ENCODE data around the gene ENKUR. TPM values are rescaled to one million over a fixed set of nuclear protein-coding genes. Genes with fewer than 3 reads are reported as not detected.
"Not testable (repeated sequence)": the region's sequence is repeated elsewhere in the genome, so short reads cannot be mapped to it uniquely, and the experiment has no call there.

ENKUR gene
- polyA plus RNA-seq, 2 donors: 0.01 to 0.08 TPM

DNA sequence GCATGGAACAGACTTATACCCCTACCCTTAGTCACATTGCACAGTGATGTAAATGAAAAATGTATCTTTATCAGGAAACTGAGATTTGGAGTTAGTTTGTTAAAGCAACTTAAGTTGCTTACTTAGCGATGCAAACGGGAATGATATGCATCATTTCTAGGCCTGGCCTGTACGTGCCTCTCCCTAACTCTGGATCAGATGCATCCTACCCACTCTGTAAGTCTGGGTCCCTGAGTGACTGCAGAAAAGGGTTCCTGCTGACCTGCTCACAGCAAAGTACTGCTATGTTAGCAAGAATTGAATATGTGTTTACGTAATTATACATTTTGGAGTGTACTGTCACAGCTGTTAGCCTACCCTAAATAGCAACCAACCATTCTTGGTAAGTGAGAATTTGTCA is 32.8 kb downstream of the ENKUR start:
- Histone ChIP-seq H3K36me3 (ENCODE audit: control insufficient read depth in 2 of 2, insufficient read depth in 2 of 2, low read length in 1 of 2) (no peaks in the 10 kb centered on the region), H3K4me1 (ENCODE audit: control insufficient read depth in 2 of 2, insufficient read depth in 2 of 2, low read length in 1 of 2) (no peaks in the 10 kb centered on the region), H3K9me3 (ENCODE audit: control insufficient read depth in 2 of 2, insufficient read depth in 1 of 2, low read depth in 1 of 2, low read length in 1 of 2) (no peaks in the 10 kb centered on the region), H3K4me3 (ENCODE audit: low read depth in 1 of 2, low read length in 2 of 2) (no peak overlapping the region), H3K27me3 (ENCODE audit: control insufficient read depth in 1 of 2, insufficient read depth in 2 of 2, low read length in 2 of 2) (no peaks in the 10 kb centered on the region), H3K27ac (ENCODE audit: low read depth in 2 of 2, low read length in 1 of 2) (no peak overlapping the region)
- WGBS, 2 donors: 97% methylated on average over 4 of the region's 4 CpGs

DNA sequence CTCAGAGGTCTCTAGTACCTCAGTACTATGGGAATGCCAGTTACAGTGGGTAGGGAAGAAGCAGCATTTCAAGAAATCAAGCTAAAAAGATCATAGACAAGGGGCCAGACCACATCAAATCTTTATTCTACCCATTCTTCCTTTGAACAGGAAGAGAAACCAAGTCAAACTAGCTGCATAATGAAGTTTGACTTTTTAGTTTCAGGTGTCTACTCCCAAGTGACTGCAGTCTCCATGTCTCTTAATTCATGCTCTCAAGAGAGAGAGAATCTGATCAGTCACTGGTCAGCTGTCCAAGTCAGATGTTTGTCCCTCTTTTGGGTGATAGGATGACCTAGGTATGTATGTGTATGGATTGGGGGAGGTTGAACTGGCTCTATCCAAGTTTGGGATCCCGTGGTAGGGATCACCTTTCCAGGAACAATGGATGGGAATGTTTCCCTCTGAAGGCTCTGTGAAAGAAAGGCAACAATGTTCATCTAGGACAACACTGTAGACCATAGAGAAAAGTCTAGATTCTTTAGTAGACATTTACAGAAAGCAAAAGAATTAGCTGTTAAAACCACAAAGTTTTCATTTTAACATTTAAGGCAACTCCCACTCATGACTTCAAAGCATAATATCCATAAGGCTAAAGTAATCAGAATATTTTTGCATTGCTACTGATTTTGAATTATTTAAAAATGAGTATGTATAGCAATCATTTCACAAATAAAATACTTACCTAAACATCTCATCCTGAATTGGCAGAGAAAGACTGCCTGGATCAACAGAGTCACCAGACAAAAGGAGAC is 33.4 kb downstream of the ENKUR start:
- 79 to 96% methylated on average over 1 of the region's 1 CpG for WGBS, 2 donors
- no peaks in the 10 kb centered on the region for H3K27me3 ChIP-seq (ENCODE audit: control insufficient read depth in 1 of 2, insufficient read depth in 2 of 2, low read length in 2 of 2)

DNA sequence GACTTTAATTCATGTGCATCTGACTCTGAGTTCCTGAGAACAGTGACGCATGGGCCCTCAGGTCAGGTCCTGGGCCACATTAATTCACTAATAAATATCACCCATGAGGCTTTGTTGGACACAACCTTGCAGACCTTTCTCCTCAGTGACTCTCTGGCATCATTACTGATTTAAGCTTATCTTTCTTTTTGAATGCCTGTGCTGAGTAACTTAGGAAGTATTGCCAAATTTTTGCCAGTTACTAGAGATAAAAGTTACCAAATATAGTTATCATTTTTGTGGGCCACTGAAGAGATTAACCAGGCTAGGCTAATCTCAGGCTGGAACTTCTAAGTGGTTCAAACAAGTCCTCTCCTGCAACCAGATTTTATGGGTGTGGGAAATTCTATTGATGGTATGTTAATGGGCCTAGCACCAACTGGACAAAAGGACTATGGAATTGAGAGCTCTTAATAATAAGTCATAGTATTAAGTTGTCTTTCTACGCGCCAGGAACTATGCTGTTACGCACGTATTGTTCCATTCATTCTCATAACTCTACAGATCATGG is 34.7 kb downstream of the ENKUR start:
- Histone ChIP-seq H3K4me3 (ENCODE audit: low read depth in 1 of 2, low read length in 2 of 2) (no peak overlapping the region), H3K36me3 (ENCODE audit: control insufficient read depth in 2 of 2, insufficient read depth in 2 of 2, low read length in 1 of 2) (no peaks in the 10 kb centered on the region), H3K27me3 (ENCODE audit: control insufficient read depth in 1 of 2, insufficient read depth in 2 of 2, low read length in 2 of 2) (no peaks in the 10 kb centered on the region), H3K4me1 (ENCODE audit: control insufficient read depth in 2 of 2, insufficient read depth in 2 of 2, low read length in 1 of 2) (no peaks in the 10 kb centered on the region), H3K9me3 (ENCODE audit: control insufficient read depth in 2 of 2, insufficient read depth in 1 of 2, low read depth in 1 of 2, low read length in 1 of 2) (no peaks in the 10 kb centered on the region), H3K27ac (ENCODE audit: low read depth in 2 of 2, low read length in 1 of 2) (no peak overlapping the region)
- 79 to 90% methylated on average over 5 of the region's 5 CpGs for WGBS, 2 donors

More for the DNA sequence above, 33.4 kb downstream of the ENKUR start:
- no peaks in the 10 kb centered on the region for H3K4me1 ChIP-seq (ENCODE audit: control insufficient read depth in 2 of 2, insufficient read depth in 2 of 2, low read length in 1 of 2)
- H3K4me3 ChIP-seq (ENCODE audit: low read depth in 1 of 2, low read length in 2 of 2): no peak overlapping the region
- H3K36me3 ChIP-seq (ENCODE audit: control insufficient read depth in 2 of 2, insufficient read depth in 2 of 2, low read length in 1 of 2): no peaks in the 10 kb centered on the region
- H3K27ac ChIP-seq (ENCODE audit: low read depth in 2 of 2, low read length in 1 of 2): no peak overlapping the region
- no peaks in the 10 kb centered on the region for H3K9me3 ChIP-seq (ENCODE audit: control insufficient read depth in 2 of 2, insufficient read depth in 1 of 2, low read depth in 1 of 2, low read length in 1 of 2)

DNA sequence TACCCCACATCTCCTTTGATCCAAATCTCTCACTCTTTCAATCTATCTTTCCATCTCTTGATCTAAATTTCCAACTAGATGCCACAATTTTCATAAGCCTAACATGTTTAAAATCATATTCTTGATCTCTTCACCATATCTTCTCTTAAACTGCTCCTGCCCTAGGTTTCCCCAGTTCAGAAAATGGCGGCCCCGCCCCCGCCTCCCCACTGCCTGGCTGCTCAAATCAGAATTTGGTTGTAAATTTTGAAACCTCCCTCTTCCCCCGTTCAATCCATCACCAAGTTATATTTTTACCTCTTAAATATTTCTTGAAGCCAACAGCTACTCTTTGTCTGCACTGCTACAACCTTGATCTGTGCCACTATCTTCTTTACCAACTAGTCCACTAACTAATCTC is 36.3 kb downstream of the ENKUR start:
- Histone ChIP-seq H3K4me1 (ENCODE audit: control insufficient read depth in 2 of 2, insufficient read depth in 2 of 2, low read length in 1 of 2) (no peaks in the 10 kb centered on the region), H3K9me3 (ENCODE audit: control insufficient read depth in 2 of 2, insufficient read depth in 1 of 2, low read depth in 1 of 2, low read length in 1 of 2) (no peaks in the 10 kb centered on the region), H3K4me3 (ENCODE audit: low read depth in 1 of 2, low read length in 2 of 2) (no peak overlapping the region), H3K27ac (ENCODE audit: low read depth in 2 of 2, low read length in 1 of 2) (no peak overlapping the region), H3K36me3 (ENCODE audit: control insufficient read depth in 2 of 2, insufficient read depth in 2 of 2, low read length in 1 of 2) (no peaks in the 10 kb centered on the region), H3K27me3 (ENCODE audit: control insufficient read depth in 1 of 2, insufficient read depth in 2 of 2, low read length in 2 of 2) (no peaks in the 10 kb centered on the region)
- 95 to 98% methylated on average over 4 of the region's 4 CpGs for whole genome bisulfite sequencing, 2 donors

DNA sequence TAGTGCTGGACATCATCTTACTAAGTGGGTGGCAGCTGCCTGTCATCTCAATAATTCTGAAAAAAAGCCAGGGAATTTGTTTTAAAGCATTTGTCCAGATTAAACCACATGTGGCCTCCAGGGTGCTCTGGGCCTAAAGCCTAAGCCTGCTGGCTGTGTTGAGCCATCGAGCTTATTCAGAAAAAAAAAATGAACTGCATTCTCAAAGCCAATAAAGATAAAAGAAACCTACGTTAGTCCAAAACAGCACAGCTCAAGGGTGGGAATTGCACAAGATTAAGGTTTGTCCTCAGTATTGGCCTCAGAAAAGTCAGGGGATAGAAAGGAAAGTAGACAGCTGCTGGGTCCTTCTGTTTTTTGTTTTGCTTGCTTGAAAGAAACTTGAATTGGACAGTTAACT is 41.0 kb downstream of the ENKUR start:
- WGBS, 2 donors: 33 to 36% methylated on average over 2 of the region's 2 CpGs
- Histone ChIP-seq H3K9me3 (ENCODE audit: control insufficient read depth in 2 of 2, insufficient read depth in 1 of 2, low read depth in 1 of 2, low read length in 1 of 2) (no peaks in the 10 kb centered on the region), H3K36me3 (ENCODE audit: control insufficient read depth in 2 of 2, insufficient read depth in 2 of 2, low read length in 1 of 2) (no peaks in the 10 kb centered on the region), H3K4me1 (ENCODE audit: control insufficient read depth in 2 of 2, insufficient read depth in 2 of 2, low read length in 1 of 2) (no peaks in the 10 kb centered on the region), H3K27me3 (ENCODE audit: control insufficient read depth in 1 of 2, insufficient read depth in 2 of 2, low read length in 2 of 2) (no peaks in the 10 kb centered on the region), H3K4me3 (ENCODE audit: low read depth in 1 of 2, low read length in 2 of 2) (no peak overlapping the region), H3K27ac (ENCODE audit: low read depth in 2 of 2, low read length in 1 of 2) (no peak overlapping the region)

DNA sequence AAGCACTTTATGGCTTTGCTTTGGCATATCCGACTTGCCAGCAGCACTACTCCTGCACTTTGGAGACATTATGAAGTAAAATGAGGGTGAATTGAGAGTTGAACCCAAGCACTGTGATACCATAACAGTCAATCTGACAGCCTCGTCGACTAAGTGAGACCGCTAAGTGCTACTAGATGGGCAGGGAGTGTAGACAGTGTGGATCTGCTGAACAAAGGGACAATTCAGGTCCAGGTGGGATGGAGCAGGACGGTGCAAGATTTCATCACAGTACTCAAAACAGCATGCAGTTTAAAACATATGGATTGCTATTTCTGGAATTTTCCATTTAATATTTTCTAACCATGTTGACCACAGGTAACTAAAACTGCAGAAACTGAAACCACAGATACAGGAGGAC is 42.8 kb downstream of the ENKUR start:
- H3K27ac ChIP-seq (ENCODE audit: low read depth in 2 of 2, low read length in 1 of 2): no peak overlapping the region
- WGBS, 2 donors: 87 to 89% methylated on average over 5 of the region's 5 CpGs

DNA sequence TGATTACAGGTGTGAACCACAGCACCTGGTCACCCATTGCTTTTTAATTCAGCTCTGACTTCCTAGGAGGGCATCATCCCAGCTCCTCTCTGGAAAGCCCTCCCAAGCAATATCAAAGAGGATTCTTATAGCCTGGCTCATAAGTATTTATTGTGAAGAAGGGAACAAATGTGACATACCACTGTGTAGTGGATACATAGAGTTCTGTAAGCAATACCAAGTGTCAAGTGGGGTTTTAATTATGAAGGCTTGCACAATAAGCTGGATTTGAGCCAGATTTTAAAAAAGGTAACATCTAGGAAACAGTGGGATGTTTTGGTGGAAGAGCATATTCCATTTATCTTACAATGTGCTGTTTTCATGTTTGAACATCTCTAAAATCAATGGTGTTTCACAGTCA is 44.6 kb downstream of the ENKUR start:
- Histone ChIP-seq H3K27me3 (ENCODE audit: control insufficient read depth in 1 of 2, insufficient read depth in 2 of 2, low read length in 2 of 2) (no peaks in the 10 kb centered on the region), H3K27ac (ENCODE audit: low read depth in 2 of 2, low read length in 1 of 2) (no peak overlapping the region), H3K4me1 (ENCODE audit: control insufficient read depth in 2 of 2, insufficient read depth in 2 of 2, low read length in 1 of 2) (no peaks in the 10 kb centered on the region), H3K9me3 (ENCODE audit: control insufficient read depth in 2 of 2, insufficient read depth in 1 of 2, low read depth in 1 of 2, low read length in 1 of 2) (no peaks in the 10 kb centered on the region), H3K36me3 (ENCODE audit: control insufficient read depth in 2 of 2, insufficient read depth in 2 of 2, low read length in 1 of 2) (no peaks in the 10 kb centered on the region), H3K4me3 (ENCODE audit: low read depth in 1 of 2, low read length in 2 of 2) (no peak overlapping the region)

More for the DNA sequence above, 42.8 kb downstream of the ENKUR start:
- no peaks in the 10 kb centered on the region for H3K9me3 ChIP-seq (ENCODE audit: control insufficient read depth in 2 of 2, insufficient read depth in 1 of 2, low read depth in 1 of 2, low read length in 1 of 2)
- no peaks in the 10 kb centered on the region for H3K4me1 ChIP-seq (ENCODE audit: control insufficient read depth in 2 of 2, insufficient read depth in 2 of 2, low read length in 1 of 2)
- H3K27me3 ChIP-seq (ENCODE audit: control insufficient read depth in 1 of 2, insufficient read depth in 2 of 2, low read length in 2 of 2): no peaks in the 10 kb centered on the region
- no peaks in the 10 kb centered on the region for H3K36me3 ChIP-seq (ENCODE audit: control insufficient read depth in 2 of 2, insufficient read depth in 2 of 2, low read length in 1 of 2)
- H3K4me3 ChIP-seq (ENCODE audit: low read depth in 1 of 2, low read length in 2 of 2): no peak overlapping the region

DNA sequence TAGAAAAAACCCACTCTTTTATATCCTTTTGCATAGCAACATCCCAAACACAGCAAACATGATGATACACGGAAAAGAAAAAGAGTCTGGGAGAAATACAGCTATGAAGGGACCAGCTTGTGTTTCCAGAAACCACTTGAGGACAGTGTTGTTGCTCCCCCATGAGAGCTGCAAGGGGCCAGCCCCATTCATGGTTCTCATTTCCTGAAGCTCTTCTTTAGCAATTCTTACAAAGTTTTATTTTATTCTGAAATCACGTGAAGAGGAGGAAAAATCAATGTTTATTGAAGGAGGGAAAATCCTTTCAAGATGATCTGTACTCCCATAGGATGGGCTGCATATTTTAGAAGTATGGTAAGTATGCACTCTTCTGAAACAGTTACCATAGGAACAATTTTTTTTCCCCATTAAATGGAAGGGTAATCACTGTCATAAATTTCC is 46.1 kb downstream of the ENKUR start:
- WGBS, 2 donors: 61 to 69% methylated on average over 2 of the region's 2 CpGs
- no peaks in the 10 kb centered on the region for H3K4me1 ChIP-seq (ENCODE audit: control insufficient read depth in 2 of 2, insufficient read depth in 2 of 2, low read length in 1 of 2)
- H3K9me3 ChIP-seq (ENCODE audit: control insufficient read depth in 2 of 2, insufficient read depth in 1 of 2, low read depth in 1 of 2, low read length in 1 of 2): no peaks in the 10 kb centered on the region
- no peak overlapping the region for H3K4me3 ChIP-seq (ENCODE audit: low read depth in 1 of 2, low read length in 2 of 2)
- no peaks in the 10 kb centered on the region for H3K27me3 ChIP-seq (ENCODE audit: control insufficient read depth in 1 of 2, insufficient read depth in 2 of 2, low read length in 2 of 2)
- no peaks in the 10 kb centered on the region for H3K36me3 ChIP-seq (ENCODE audit: control insufficient read depth in 2 of 2, insufficient read depth in 2 of 2, low read length in 1 of 2)
- no peak overlapping the region for H3K27ac ChIP-seq (ENCODE audit: low read depth in 2 of 2, low read length in 1 of 2)

DNA sequence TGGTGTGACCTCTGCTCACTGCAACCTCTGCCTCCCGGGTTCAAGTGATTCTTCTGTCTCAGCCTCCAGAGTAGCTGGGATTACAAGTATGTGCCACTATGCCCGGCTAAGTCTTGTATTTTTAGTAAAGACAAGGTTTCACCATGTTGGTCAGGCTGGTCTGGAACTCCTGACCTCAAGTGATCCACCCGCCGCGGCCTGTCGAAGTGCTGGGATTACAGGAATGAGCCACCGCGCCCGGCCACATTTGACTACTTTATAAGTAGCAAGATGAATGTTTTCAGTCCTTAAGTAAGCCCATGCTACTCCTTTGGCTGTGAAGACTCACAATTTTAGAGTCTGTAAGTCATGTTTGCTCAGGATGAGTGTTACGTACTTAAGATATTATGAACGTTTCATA is 47.0 kb downstream of the ENKUR start:
- H3K27me3 ChIP-seq (ENCODE audit: control insufficient read depth in 1 of 2, insufficient read depth in 2 of 2, low read length in 2 of 2); H3K4me3 ChIP-seq (ENCODE audit: low read depth in 1 of 2, low read length in 2 of 2); H3K9me3 ChIP-seq (ENCODE audit: control insufficient read depth in 2 of 2, insufficient read depth in 1 of 2, low read depth in 1 of 2, low read length in 1 of 2); H3K36me3 ChIP-seq (ENCODE audit: control insufficient read depth in 2 of 2, insufficient read depth in 2 of 2, low read length in 1 of 2); H3K4me1 ChIP-seq (ENCODE audit: control insufficient read depth in 2 of 2, insufficient read depth in 2 of 2, low read length in 1 of 2); H3K27ac ChIP-seq (ENCODE audit: low read depth in 2 of 2, low read length in 1 of 2): not testable (repeated sequence)
- WGBS, 2 donors: 91% methylated on average over 11 of the region's 11 CpGs

DNA sequence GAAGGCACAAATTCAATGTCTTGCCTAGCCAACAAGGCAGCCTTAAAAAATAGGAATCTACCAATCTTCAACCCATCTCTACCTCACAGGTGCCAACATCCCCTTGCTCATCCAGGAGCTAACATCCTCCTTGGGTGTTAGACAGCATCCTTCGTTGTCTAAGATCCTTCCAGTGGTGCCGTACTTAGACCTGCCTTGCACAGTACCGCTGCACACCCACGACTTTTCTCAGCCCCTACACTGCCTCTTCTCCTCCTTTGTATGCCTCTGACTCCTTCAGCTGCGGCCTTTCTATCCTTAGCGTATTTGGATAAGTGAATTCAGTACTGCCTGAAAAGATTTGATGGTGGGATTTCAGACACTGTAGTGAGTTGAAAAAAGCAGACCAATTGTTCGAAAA is 47.6 kb downstream of the ENKUR start:
- 93 to 96% methylated on average over 7 of the region's 7 CpGs for WGBS, 2 donors
- H3K27ac ChIP-seq (ENCODE audit: low read depth in 2 of 2, low read length in 1 of 2): no peak overlapping the region
- H3K27me3 ChIP-seq (ENCODE audit: control insufficient read depth in 1 of 2, insufficient read depth in 2 of 2, low read length in 2 of 2): no peaks in the 10 kb centered on the region
- H3K4me1 ChIP-seq (ENCODE audit: control insufficient read depth in 2 of 2, insufficient read depth in 2 of 2, low read length in 1 of 2): no peaks in the 10 kb centered on the region
- H3K36me3 ChIP-seq (ENCODE audit: control insufficient read depth in 2 of 2, insufficient read depth in 2 of 2, low read length in 1 of 2): no peaks in the 10 kb centered on the region
- no peak overlapping the region for H3K4me3 ChIP-seq (ENCODE audit: low read depth in 1 of 2, low read length in 2 of 2)
- no peaks in the 10 kb centered on the region for H3K9me3 ChIP-seq (ENCODE audit: control insufficient read depth in 2 of 2, insufficient read depth in 1 of 2, low read depth in 1 of 2, low read length in 1 of 2)

Data from esophagus (tissue), 2 donors.